ENCODE measurements around the gene FBXO10.
"Not testable (repeated sequence)": the region's sequence is repeated elsewhere in the genome, so short reads cannot be mapped to it uniquely, and the experiment has no call there.

FBXO10 gene

DNA sequence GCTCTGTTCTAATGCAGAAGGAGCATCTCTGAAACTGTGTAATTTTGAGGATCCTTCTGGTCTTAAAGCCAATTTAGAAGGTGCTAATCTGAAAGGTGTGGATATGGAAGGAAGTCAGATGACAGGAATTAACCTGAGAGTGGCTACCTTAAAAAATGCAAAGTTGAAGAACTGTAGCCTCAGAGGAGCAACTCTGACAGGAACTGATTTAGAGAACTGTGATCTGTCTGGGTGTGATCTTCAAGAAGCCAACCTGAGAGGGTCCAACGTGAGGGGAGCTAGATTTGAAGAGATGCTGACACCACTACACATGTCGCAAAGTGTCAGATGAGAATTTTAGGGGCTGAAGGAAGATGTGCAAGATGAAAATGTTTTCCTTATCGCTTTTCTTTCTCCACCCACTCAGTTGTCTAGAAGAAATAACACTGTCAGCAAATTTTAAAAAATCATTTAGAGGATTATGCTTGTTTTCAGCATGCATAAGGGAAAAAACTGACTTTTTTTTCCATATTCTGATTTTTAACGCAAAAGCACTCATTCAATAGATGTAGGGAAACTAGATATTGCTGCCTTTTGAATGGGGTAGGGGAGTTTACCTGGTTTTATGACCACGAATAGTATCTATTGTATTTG is 98.1 kb downstream of the FBXO10 start:
- not testable (repeated sequence) for DNase-seq (ENCODE audit: low read depth)

DNA sequence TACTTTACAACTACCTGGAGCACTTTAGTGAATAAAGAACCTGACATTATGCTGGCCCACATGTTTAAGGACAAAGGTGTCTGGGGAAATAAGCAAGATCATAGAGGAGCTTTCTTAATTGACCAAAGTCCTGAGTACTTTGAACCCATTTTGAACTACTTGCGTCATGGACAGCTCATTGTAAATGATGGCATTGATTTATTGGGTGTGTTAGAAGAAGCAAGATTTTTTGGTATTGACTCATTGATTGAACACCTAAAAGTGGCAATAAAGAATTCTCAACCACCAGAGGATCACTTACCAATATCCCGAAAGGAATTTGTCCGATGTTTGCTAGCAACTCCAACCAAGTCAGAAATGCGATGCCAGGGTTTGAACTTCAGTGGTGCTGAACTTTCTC is 98.7 kb downstream of the FBXO10 start:
- DNase-seq (ENCODE audit: low read depth): not testable (repeated sequence)

DNA sequence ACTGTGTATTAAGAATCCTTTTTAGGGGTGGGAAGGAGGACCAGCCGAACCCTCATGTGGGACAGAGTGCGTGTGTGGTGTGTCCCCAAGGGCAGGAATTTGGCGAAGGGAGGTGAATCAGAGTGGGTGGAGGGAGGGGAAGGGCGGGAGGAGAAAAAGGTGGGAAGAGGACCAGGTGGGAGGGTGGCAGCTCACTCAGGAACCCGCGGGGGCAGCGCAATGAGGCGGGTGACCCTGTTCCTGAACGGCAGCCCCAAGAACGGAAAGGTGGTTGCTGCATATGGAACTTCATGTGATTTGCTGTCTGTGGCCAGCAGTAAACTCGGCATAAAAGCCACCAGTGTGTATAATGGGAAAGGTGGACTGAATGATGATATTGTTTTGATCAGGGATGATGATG is 99.2 kb downstream of the FBXO10 start:
- DNase-seq (ENCODE audit: low read depth): no peak

DNA sequence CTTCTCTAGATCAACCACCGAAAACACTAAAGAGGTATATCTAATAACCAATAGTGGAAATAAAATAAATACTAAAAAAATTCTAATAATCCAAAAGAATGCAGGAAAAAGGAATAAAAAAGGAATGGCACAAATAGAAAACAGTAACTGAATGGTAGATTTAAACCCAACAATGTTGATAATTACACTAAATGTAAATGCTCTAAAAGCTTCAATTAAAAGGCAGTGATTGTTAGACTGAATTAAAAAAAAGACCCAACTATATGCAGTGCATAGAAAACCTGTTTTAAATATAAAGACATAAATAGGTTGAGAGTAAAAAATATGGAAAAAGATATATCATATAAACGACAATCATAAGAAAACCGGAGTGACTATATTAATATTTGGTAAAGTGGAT is 101.7 kb downstream of the FBXO10 start:
- DNase-seq (ENCODE audit: low read depth): no peak

DNA sequence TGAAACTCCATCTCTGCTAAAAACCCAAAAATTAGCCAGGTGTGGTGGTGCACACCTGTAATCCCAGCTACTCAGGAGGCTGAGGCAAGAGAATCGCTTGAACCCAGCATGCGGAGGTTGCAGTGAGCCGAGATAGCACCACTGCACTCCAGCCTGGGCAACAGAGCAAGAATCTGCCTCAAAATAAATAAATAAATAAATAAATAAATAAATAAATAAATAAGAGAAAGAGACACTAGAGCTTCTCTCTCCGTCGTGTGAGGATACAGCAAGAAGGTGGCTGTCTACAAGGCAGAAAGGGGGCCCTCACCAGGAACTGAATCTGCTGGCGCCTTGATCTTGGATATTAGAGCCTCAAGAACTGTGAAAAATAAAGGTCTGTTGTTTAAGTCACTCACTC is 102.2 kb downstream of the FBXO10 start:
- not testable (repeated sequence) for DNase-seq (ENCODE audit: low read depth)

DNA sequence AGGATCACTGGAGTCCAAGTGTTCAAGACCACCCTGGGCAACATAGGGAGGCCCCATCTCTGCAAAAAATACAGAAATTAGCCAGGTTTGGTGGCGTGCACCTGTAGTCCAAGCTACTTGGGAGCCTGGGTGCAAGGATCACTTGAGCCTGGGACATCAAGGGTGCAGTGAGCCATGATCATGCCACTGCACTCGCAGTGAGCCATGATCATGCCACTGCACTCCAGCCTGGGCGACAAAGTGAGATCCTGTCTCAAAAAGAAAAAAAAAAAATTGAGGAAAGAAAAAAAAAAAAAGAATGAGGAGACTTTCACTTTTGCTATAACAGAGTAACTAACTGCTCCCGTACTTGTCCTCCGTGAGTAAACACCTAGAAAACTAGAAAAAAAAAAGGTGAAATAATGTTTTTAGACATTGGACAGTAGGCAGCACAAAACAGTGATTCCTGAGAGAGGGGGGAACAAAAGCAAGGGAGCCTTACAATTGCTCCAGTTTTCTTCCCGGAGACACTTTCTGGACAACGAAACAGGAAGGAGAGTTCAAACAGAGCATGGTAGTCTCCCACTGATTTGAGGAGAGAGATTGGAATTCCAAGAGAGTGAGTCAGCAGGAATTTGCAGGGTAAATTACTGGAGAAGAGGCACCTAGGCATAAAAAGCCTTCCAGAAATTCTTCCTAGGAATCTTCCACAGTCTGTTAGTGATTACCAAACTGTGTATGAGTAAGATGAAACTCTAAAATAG is 104.1 kb downstream of the FBXO10 start:
- peak; percentile 88 for DNase-seq (ENCODE audit: low read depth)

DNA sequence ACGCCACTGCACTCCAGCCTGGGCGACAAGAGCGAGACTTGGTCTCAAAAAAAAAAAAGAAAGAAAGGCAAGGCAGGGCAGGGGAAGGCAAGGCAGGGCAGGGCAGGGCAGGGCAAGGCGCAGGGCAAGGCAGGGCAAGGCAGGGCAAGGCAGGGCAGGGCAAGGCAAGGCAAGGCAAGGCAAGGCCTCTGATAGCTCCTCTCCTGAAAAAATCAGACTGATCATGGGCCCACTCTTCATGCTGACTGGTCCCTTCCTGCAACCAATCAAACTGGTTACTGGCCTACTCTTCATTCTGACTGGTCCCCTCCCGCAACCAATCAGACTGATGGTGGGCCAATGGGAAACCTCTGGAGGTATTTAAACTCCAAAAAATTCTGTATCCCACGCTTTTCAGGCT is 107.6 kb downstream of the FBXO10 start:
- DNase-seq (ENCODE audit: low read depth): no peak

DNA sequence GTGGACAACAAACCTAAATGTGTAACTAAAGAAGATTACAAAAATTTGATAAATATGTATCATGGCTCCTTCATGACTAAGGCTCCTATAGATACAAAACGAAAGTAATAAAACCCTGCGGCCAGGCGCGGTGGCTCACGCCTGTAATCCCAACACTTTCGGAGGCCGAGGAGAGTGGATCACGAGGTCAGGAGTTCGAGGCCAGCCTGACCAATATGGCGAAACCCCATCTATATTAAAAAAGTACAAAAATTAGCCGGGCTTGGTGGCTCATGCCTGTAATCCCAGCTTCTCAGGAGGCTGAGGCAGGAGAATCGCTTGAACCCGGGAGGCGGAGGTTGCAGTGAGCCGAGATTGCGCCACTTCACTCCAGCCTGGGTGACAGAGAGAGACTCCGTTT is 108.7 kb downstream of the FBXO10 start:
- not testable (repeated sequence) for DNase-seq (ENCODE audit: low read depth)

DNA sequence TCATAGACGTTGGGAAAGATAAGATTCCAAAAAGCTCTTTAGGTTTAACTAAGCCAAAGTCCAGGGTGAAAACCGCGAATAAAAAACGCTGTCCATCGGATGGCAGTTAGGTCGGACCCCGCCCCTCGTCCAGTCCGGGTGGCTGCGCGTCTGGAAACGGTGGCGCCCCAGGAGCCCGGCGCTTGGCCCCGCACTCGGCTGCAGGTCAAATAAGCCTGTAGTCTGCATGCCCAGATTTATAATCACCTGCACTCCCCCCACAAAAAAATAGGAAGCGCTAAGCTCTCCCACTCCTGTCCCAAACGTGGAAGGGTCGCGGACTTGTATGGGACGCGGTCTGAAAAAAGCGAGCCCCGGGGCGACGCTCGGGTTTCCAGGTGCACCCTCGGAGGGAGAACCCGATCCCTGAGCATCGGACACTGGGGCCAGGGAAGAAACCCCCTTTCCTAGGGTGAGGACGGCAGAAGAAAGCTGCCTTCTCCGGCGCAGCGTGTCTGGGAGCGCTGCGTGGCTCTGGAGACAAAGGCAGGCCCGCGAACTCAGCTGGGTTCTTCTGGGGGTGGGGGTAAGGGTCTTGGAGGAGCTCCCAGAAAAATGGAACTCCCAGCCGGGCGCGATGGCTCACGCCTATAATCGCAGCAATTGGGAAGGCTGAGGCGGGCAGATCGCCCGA is 110.0 kb downstream of the FBXO10 start:
- DNase-seq (ENCODE audit: low read depth): peak; percentile 79

DNA sequence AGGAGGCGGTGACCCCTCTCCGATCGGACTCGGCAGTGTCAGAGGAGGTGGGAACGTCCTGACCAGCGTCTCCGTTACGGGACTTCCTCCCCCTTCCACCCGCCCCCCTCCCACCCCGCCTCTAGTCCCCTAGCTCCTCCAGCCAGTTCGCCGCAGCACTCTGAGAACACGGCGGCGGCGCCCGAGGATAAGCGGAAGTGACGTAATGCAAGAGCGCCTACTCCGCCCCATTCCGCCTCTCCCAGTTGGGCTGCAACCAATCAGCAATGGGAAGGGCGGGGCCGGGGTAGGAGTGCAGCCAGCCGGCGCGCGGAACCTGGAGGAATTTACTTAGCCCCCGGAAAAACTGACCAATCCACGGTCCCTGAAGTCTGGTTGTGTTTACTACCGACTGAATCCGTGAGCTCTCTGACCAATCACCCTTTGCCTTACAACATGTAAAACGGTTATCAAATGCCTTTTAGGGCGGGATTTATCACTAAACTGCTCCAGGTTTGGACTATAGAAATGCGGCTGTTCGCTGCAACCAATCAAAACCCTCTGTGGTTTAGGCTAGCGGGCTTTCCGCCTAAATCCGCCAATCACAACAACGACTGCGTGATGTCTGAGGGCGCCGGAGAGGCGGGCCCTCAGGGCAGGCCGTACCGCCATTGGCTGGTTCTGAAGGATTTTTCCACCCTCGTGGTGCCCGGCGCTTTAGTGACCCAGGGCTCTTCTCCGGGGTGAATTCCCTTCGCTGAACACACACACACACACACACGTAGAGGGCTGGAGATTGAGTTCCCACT is 110.7 kb downstream of the FBXO10 start, which contains the start of gene ZBTB5:
TSS of gene ZBTB5 (minus strand) at position 202 of the 788 bp plus-strand sequence. CDS start 22,899 bp downstream, outside the sequence.
- DNase-seq (ENCODE audit: low read depth): peak; percentile 100

DNA sequence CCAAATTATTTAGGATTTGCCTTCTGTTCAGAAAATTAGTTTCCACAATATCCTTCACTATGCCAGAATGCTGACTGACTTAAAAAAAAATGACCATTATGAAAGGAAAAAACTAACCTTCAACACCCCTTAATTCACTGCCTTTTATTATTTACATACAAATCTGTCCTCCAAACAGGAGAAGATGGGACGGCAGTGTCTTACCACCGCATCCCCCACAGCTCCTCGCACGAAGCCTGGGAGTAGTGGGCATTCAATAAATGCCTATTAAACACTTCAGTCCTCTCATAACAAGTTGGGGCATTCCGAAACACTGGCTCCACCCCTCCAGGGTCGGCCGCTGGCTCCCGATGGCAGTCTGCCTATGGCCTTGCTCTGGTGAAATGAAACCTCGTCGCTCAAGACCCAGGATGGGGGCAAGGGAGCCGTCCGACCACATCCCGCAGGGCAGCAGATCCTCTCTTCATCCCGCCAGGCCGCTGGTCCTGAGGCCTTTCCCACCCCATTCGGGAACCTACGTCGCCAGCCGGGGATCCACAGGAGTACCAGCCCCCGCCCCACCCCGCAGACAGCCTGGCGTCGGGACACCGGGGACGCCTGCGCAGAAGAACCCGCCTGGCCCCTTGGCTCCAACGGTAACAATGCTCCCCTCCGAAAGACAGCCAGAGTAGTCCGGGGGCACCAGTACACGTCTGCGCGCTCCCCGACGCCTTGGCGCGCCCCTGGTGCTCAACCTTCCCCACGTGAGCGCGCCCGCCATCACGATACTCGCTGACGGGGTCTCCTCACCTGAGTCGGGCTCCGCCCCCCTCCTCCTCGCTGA is 111.5 kb downstream of the FBXO10 start:
- DNase-seq (ENCODE audit: low read depth): peak; percentile 42

DNA sequence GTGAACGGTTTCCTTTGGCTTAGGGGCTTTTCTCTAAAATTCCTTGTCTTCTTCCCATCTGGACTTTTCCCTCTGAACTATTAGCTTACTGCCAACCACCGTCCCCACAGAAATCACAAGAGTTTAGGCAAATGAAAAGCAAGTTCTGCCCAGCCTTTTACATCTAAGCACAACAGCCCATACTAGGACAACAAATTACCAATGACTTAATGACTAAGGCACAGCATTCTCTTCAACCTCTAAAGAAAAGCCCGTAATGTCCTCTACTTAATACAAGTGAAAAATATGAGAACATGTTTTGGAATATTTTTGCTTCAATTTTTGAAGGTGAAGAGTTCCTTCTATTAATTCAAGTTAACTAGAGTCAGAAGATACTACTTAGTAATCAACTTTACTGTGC is 112.2 kb downstream of the FBXO10 start:
- no peak for DNase-seq (ENCODE audit: low read depth)

Measured in GM04504 (cell line).